Spleen (tissue), 11 donors: ENCODE data around the gene EPHB6. TPM values are rescaled to one million over a fixed set of nuclear protein-coding genes. Genes with fewer than 3 reads are reported as not detected.

Experiments used
- DNase-seq: peaks from one replicate; pipeline ENCODE4 v3.0.0-alpha.2; 2020
- H3K27ac ChIP-seq, 8 donors: fragments of 200-600 bp; sonication (generic) in 7 of 8; 1 replicate in 4 of 8; 2 replicates in 4 of 8; pipeline versions ENCODE4 v1.5.0 to v1.8.0; 2016 to 2021; ENCODE audit warnings: inconsistent platforms in 4 of 8, mild to moderate bottlenecking in 4 of 8, moderate library complexity in 1 of 8
- H3K27me3 ChIP-seq, 7 donors: fragments of 200-600 bp; sonication (generic) in 6 of 7; replicated peaks in 1 of 7; 1 replicate in 4 of 7; 2 replicates in 3 of 7; pipeline versions ENCODE4 v1.5.0 to v1.8.0; 2016 to 2021; ENCODE audit warnings: inconsistent platforms in 3 of 7, mild to moderate bottlenecking in 1 of 7
- H3K36me3 ChIP-seq, 6 donors: fragments of 200-600 bp; sonication (generic) in 5 of 6; 1 replicate in 4 of 6; 2 replicates in 2 of 6; pipeline versions ENCODE4 v1.5.0 to v1.8.0; 2016 to 2021; ENCODE audit warnings: inconsistent platforms in 2 of 6
- H3K4me1 ChIP-seq, 6 donors: fragments of 200-600 bp; sonication (generic) in 5 of 6; 1 replicate in 3 of 6; 2 replicates in 3 of 6; pipeline versions ENCODE4 v1.5.0 to v1.8.0; 2016 to 2021; ENCODE audit warnings: inconsistent platforms in 3 of 6
- H3K4me3 ChIP-seq, 8 donors: fragments of 200-600 bp; sonication (generic) in 7 of 8; 1 replicate in 4 of 8; 2 replicates in 4 of 8; pipeline versions ENCODE4 v1.5.0 to v1.8.0; 2016 to 2021; ENCODE audit warnings: inconsistent platforms in 4 of 8, mild to moderate bottlenecking in 4 of 8, moderate library complexity in 2 of 8
- H3K9me3 ChIP-seq, 8 donors: fragments of 200-600 bp; sonication (generic) in 7 of 8; 1 replicate in 4 of 8; 2 replicates in 4 of 8; pipeline versions ENCODE4 v1.5.0 to v1.8.0; 2016 to 2021; ENCODE audit warnings: inconsistent platforms in 4 of 8
- CTCF ChIP-seq, 11 experiments: fragments of 200-600 bp in 7 of 11; fragments of 450-650 bp in 4 of 11; sonication (generic) in 4 of 11; IDR thresholded peaks in 8 of 11; conservative IDR thresholded peaks in 3 of 11; 1 replicate in 7 of 11; 2 replicates in 4 of 11; pipeline versions ENCODE4 v1.4.0 to v1.8.0; 2016 to 2021; ENCODE audit warnings: antibody characterized with exemption in 11 of 11, inconsistent platforms in 4 of 11, mild to moderate bottlenecking in 1 of 11
- POLR2A ChIP-seq, 3 donors: fragments of 450-650 bp; IDR thresholded peaks; one replicate each; pipeline ENCODE4 v1.5.1; 2017; ENCODE audit warnings: antibody characterized with exemption in 3 of 3, mild to moderate bottlenecking in 1 of 3
- POLR2AphosphoS5 ChIP-seq, 3 donors: sonication (generic); formaldehyde crosslinking; IDR thresholded peaks; one replicate each; pipeline ENCODE4 v1.5.1; 2017; ENCODE audit warnings: antibody characterized with exemption in 3 of 3
- WGBS, 5 donors: extraction: QIAGEN DNeasy Blood & Tissue Kit in 3 of 5; methylation state at CpG; one replicate each; pipeline versions ENCODE4 v1.1.5 to v1.1.7; 2013 to 2018; 5-methylcytosine and 5-hydroxymethylcytosine counted together
- intact Hi-C: fragments of 100-400 bp; cut with DNase I; formaldehyde crosslinking; loops from one replicate; pipeline ENCODE4 v1.15.0; 2023; ENCODE audit warnings: low total_unique reads
- polyA plus RNA-seq, 3 donors: library from polyadenylated mRNA; stranded (reverse); fragments of 200-250 nt; gene quantifications; one replicate each; pipeline ENCODE4 v1.2.1, GENCODE V29; 2013
- total RNA-seq, 7 donors: library from RNA; depleted of rRNA in 3 of 7; stranded (reverse); fragments of >200 nt in 3 of 7; fragmentation: NEBNext Ultra II Directional in 4 of 7; extraction: Animal tissue kit (Norgen Biotek cat#: 25700) in 4 of 7; gene quantifications; one replicate each; pipeline versions ENCODE4 v1.1.0 to v1.2.1, GENCODE V29; 2016 to 2021
- donor health status: healthy with polysubstance abuse.
- donor health status: DM: no; HTN: no; CAD: no; lungs with moderate emphysema.
- donor health status: DM: no; HTN: no; CAD: no.
- donor health status: Bipolar disorder and iron deficiency.
- donor health status: healthy.
- donor health status: DM: no; HTN: no; CAD: no.
- donor health status: DM: yes; HTN: yes; CAD: no.

EPHB6 gene
- total and polyA plus RNA-seq, 10 donors: 11.3 to 28.8 (median 13.9) TPM

GRCh38 chr7:142901426-142902259 lies 46.8 kb downstream of the EPHB6 start:
- H3K9me3 ChIP-seq: peaks cover 0 to 23% (median 15%) of the 10 kb centered on the region in 8 donors
- no peak overlapping the region for H3K27ac ChIP-seq
- WGBS, 5 donors: 86 to 87% (median 87%) methylated on average over 15 of the region's 15 CpGs
- peaks cover 0 to 23% (median 0%) of the 10 kb centered on the region in 7 donors for H3K27me3 ChIP-seq
- H3K36me3 ChIP-seq: no peaks in the 10 kb centered on the region
- TF ChIP-seq CTCF (IDR thresholded peaks at IDR 0.05 in 8 of 11, conservative IDR thresholded peaks at IDR 0.05 in 3 of 11) (no peak), POLR2A (IDR thresholded peaks at IDR 0.05) (no peak), POLR2AphosphoS5 (IDR thresholded peaks at IDR 0.05) (no peak)
- H3K4me3 ChIP-seq: no peak overlapping the region
- intact Hi-C loops: loop anchor here (10.0 kb wide), 1 partner anchor 83 kb away; no protein-coding TSS in a partner anchor
- DNase-seq: no peak
- no peaks in the 10 kb centered on the region for H3K4me1 ChIP-seq

GRCh38 chr7:142904128-142904527 lies 49.3 kb downstream of the EPHB6 start:
- Histone ChIP-seq H3K4me3 (no peak overlapping the region), H3K27me3 (peaks cover 0 to 5% (median 0%) of the 10 kb centered on the region in 7 donors), H3K4me1 (peaks cover 0 to 3% (median 0%) of the 10 kb centered on the region in 6 donors), H3K27ac (no peak overlapping the region), H3K36me3 (no peaks in the 10 kb centered on the region), H3K9me3 (peaks cover 0 to 23% (median 15%) of the 10 kb centered on the region in 8 donors)
- no peak for DNase-seq
- no peak for TF ChIP-seq POLR2AphosphoS5 (IDR thresholded peaks at IDR 0.05)
- no peak for TF ChIP-seq POLR2A (IDR thresholded peaks at IDR 0.05)
- TF ChIP-seq CTCF (IDR thresholded peaks at IDR 0.05 in 8 of 11, conservative IDR thresholded peaks at IDR 0.05 in 3 of 11): no peak
- intact Hi-C loops: loop anchor here (10.0 kb wide), 1 partner anchor 81 kb away; no protein-coding TSS in a partner anchor

- H3K4me3 ChIP-seq: no peak overlapping the region
- no peaks in the 10 kb centered on the region for H3K36me3 ChIP-seq
- H3K4me1 ChIP-seq: peaks cover 0 to 18% (median 0%) of the 10 kb centered on the region in 6 donors
- no peak for TF ChIP-seq CTCF (IDR thresholded peaks at IDR 0.05 in 8 of 11, conservative IDR thresholded peaks at IDR 0.05 in 3 of 11)
- no peak for TF ChIP-seq POLR2AphosphoS5 (IDR thresholded peaks at IDR 0.05)
- WGBS, 5 donors: 83 to 91% (median 87%) methylated on average over 2 of the region's 2 CpGs
- intact Hi-C loops: loop anchor here (10.0 kb wide), 1 partner anchor 79 kb away; no protein-coding TSS in a partner anchor
- H3K27ac ChIP-seq: no peak overlapping the region
- peaks cover 0 to 4% (median 0%) of the 10 kb centered on the region in 7 donors for H3K27me3 ChIP-seq
- H3K9me3 ChIP-seq: peaks cover 0 to 23% (median 15%) of the 10 kb centered on the region in 8 donors
- DNase-seq: no peak
Observed at GRCh38 chr7:142905759-142906158, 50.9 kb downstream of the EPHB6 start.

GRCh38 chr7:142906643-142907042 lies 51.8 kb downstream of the EPHB6 start:
- H3K4me3 ChIP-seq: no peak overlapping the region
- peaks cover 0 to 10% (median 0%) of the 10 kb centered on the region in 7 donors for H3K27me3 ChIP-seq
- peaks cover 0 to 18% (median 0%) of the 10 kb centered on the region in 6 donors for H3K4me1 ChIP-seq
- H3K36me3 ChIP-seq: no peaks in the 10 kb centered on the region
- WGBS, 5 donors: 63 to 97% (median 90%) methylated on average over 2 of the region's 2 CpGs
- intact Hi-C loops: loop anchor here (10.0 kb wide), 1 partner anchor 78 kb away; no protein-coding TSS in a partner anchor
- no peak overlapping the region for H3K27ac ChIP-seq
- no peak for DNase-seq
- H3K9me3 ChIP-seq: peaks cover 0 to 23% (median 15%) of the 10 kb centered on the region in 8 donors
- TF ChIP-seq POLR2A (IDR thresholded peaks at IDR 0.05) (no peak), POLR2AphosphoS5 (IDR thresholded peaks at IDR 0.05) (no peak), CTCF (IDR thresholded peaks at IDR 0.05 in 8 of 11, conservative IDR thresholded peaks at IDR 0.05 in 3 of 11) (no peak)
